ENCODE data around the gene CEP85.

The CEP85 gene

GRCh38 chr1:26293911-26294463, 60.0 kb downstream of the CEP85 start:
- DNase-seq (ENCODE audit: low read depth, low spot score) = no peak
- ChIA-PET CTCF (interaction anchor here (1.1 to 1.6 kb wide), 2 partner anchors 9 to 18 kb away, joined by 3 to 12 read pairs; no protein-coding TSS in a partner anchor), POLR2A (no interaction called here)
- no peak for TF ChIP-seq CTCF (IDR thresholded peaks at IDR 0.05; ENCODE audit: insufficient read depth, low read length, missing control alignments)
- no peak overlapping the region for H3K4me3 ChIP-seq (ENCODE audit: low read depth, low read length)

- no peak overlapping the region for H3K4me3 ChIP-seq (ENCODE audit: low read depth, low read length)
- no peak for DNase-seq (ENCODE audit: low read depth, low spot score)
- CTCF ChIA-PET = interaction anchor here (1.5 to 6.6 kb wide), 4 partner anchors 10 to 69 kb away, joined by 6 to 36 read pairs (median 10); no protein-coding TSS in a partner anchor
- POLR2A ChIA-PET = no interaction called here
- no peak for TF ChIP-seq CTCF (IDR thresholded peaks at IDR 0.05; ENCODE audit: insufficient read depth, low read length, missing control alignments)
Measured at GRCh38 chr1:26295194-26296138, 61.5 kb downstream of the CEP85 start.

GRCh38 chr1:26296340-26297056, 62.5 kb downstream of the CEP85 start:
- no peak for TF ChIP-seq CTCF (IDR thresholded peaks at IDR 0.05; ENCODE audit: insufficient read depth, low read length, missing control alignments)
- DNase-seq (ENCODE audit: low read depth, low spot score) = no peak
- no peak overlapping the region for H3K4me3 ChIP-seq (ENCODE audit: low read depth, low read length)
- ChIA-PET CTCF (interaction anchor here (1.2 to 6.6 kb wide), 5 partner anchors 11 to 68 kb away, joined by 4 to 36 read pairs (median 6); partner anchors contain the start of gene SH3BGRL3), POLR2A (no interaction called here)

GRCh38 chr1:26297057-26297790, 63.2 kb downstream of the CEP85 start:
- ChIA-PET CTCF (interaction anchor here (1.2 to 6.6 kb wide), 6 partner anchors 8 to 67 kb away, joined by 4 to 36 read pairs (median 4); partner anchors contain the start of gene SH3BGRL3), POLR2A (no interaction called here)
- TF ChIP-seq CTCF (IDR thresholded peaks at IDR 0.05; ENCODE audit: insufficient read depth, low read length, missing control alignments) = no peak
- no peak overlapping the region for H3K4me3 ChIP-seq (ENCODE audit: low read depth, low read length)
- no peak for DNase-seq (ENCODE audit: low read depth, low spot score)

- DNase-seq (ENCODE audit: low read depth, low spot score) = no peak
- POLR2A ChIA-PET = no interaction called here
- no peak overlapping the region for H3K4me3 ChIP-seq (ENCODE audit: low read depth, low read length)
- no peak for TF ChIP-seq CTCF (IDR thresholded peaks at IDR 0.05; ENCODE audit: insufficient read depth, low read length, missing control alignments)
- CTCF ChIA-PET = interaction anchor here (1.2 to 6.6 kb wide), 6 partner anchors 9 to 67 kb away, joined by 4 to 36 read pairs (median 4); partner anchors contain the start of gene SH3BGRL3
Measured at GRCh38 chr1:26297791-26298124, 63.8 kb downstream of the CEP85 start.

All from AG04449 (cell line).